HepG2 (cell line): ENCODE data around the gene LAMA5. TPM values are rescaled to one million over a fixed set of nuclear protein-coding genes. Genes with fewer than 3 reads are reported as not detected.

ENCODE experiments used
- ARID4A ChIP-seq: sonication (generic); formaldehyde crosslinking; IDR thresholded peaks from 2 replicates; pipeline ENCODE4 v1.5.0; 2020; ENCODE audit warnings: mild to moderate bottlenecking, missing genetic modification reagents, borderline replicate concordance
- ARNTL ChIP-seq: sonication (generic); formaldehyde crosslinking; IDR thresholded peaks from 2 replicates; pipeline ENCODE4 v1.4.0; 2020; ENCODE audit warnings: mild to moderate bottlenecking, missing genetic modification reagents
- ATF2 ChIP-seq: sonication (generic); formaldehyde crosslinking; IDR thresholded peaks from 2 replicates; pipeline ENCODE4 v1.4.0; 2020; ENCODE audit warnings: missing genetic modification reagents
- BRF2 ChIP-seq: sonication (generic); formaldehyde crosslinking; IDR thresholded peaks from 2 replicates; pipeline ENCODE4 v1.8.1; 2022; ENCODE audit warnings: mild to moderate bottlenecking, missing genetic modification reagents
- CEBPG ChIP-seq: IDR thresholded peaks from 2 replicates; pipeline ENCODE4 v1.6.1; 2016
- HHEX ChIP-seq: IDR thresholded peaks from 2 replicates; pipeline ENCODE4 v1.6.1; 2016; ENCODE audit warnings: control low read depth
- HOXA9 ChIP-seq: sonication (generic); formaldehyde crosslinking; IDR thresholded peaks from 2 replicates; pipeline ENCODE4 v1.8.1; 2022; ENCODE audit warnings: missing genetic modification reagents, mild to moderate bottlenecking, moderate library complexity, borderline replicate concordance
- KDM5B ChIP-seq: sonication (generic); formaldehyde crosslinking; IDR thresholded peaks from 2 replicates; pipeline ENCODE4 v1.4.0; 2020; ENCODE audit warnings: missing genetic modification reagents, mild to moderate bottlenecking, borderline replicate concordance
- MXD3 ChIP-seq: IDR thresholded peaks from 2 replicates; pipeline ENCODE4 v1.6.1; 2016; ENCODE audit warnings: mild to moderate bottlenecking, missing biosample characterization, missing genetic modification reagents
- NFIB ChIP-seq: sonication (generic); formaldehyde crosslinking; IDR thresholded peaks from 2 replicates; pipeline ENCODE4 v1.9.0; 2021; ENCODE audit warnings: missing genetic modification reagents, mild to moderate bottlenecking, borderline replicate concordance
- ZC3H4 ChIP-seq: sonication (generic); formaldehyde crosslinking; IDR thresholded peaks from 2 replicates; pipeline ENCODE4 v1.4.0; 2020; ENCODE audit warnings: missing genetic modification reagents, borderline replicate concordance
- ZMYM3 ChIP-seq: sonication (generic); formaldehyde crosslinking; IDR thresholded peaks from 2 replicates; pipeline ENCODE4 v1.5.1; 2020; ENCODE audit warnings: mild to moderate bottlenecking, missing genetic modification reagents
- ZNF34 ChIP-seq: sonication (generic); formaldehyde crosslinking; IDR thresholded peaks from 2 replicates; pipeline ENCODE4 v1.4.0; 2020; ENCODE audit warnings: mild to moderate bottlenecking, missing genetic modification reagents, borderline replicate concordance
- ZXDC ChIP-seq: sonication (generic); formaldehyde crosslinking; IDR thresholded peaks from 2 replicates; pipeline ENCODE4 v1.5.0; 2020; ENCODE audit warnings: mild to moderate bottlenecking, missing genetic modification reagents
- polyA plus RNA-seq, 8 experiments: library from polyadenylated mRNA; depleted of rRNA in 3 of 8; stranded (reverse) in 7 of 8; unstranded in 1 of 8; fragments of >200 nt; fragmentation: Illumina TruSeq in 4 of 8; extraction: Trizol in 4 of 8; gene quantifications; 2 replicates each; pipeline versions ENCODE4 v1.2.1 to v1.2.3, GENCODE V29; 2011 to 2016; ENCODE audit warnings: low read depth in 4 of 8, missing spikeins in 1 of 8, mixed read lengths in 1 of 8; ENCODE audit not compliant: insufficient read depth in 1 of 8
- total RNA-seq, 5 experiments: library from RNA; depleted of rRNA; stranded (reverse); fragments of >200 nt; fragmentation: Illumina TruSeq; extraction: Trizol; gene quantifications; 2 replicates each; pipeline ENCODE4 v1.2.3, GENCODE V29; 2016; ENCODE audit warnings: low read depth in 1 of 5
- TF ChIP-seq, protein P1 (sequence below): sonication (generic); formaldehyde crosslinking; IDR thresholded peaks from 2 replicates; pipeline ENCODE4 v1.4.0; 2020; ENCODE audit warnings: missing genetic modification reagents

The LAMA5 gene
- total and polyA plus RNA-seq, 2 of the 13 experiments (the other 11 are each of a cell fraction or from before 2014, with no cell fraction given) = 21.0 to 44.7 TPM

GRCh38 chr20:62411479-62412193 is 44.5 kb upstream of the LAMA5 start (continued):
- TF ChIP-seq ZXDC (CRISPR knock-in tag) (peak; percentile 11; the same call in 1 of the 2 replicates), CEBPG (CRISPR knock-in tag) (peak; percentile 35; the same call in 1 of the 2 replicates), ATF2 (CRISPR knock-in tag) (0 out of 2 replicates have a peak, but pooled peaks have one; percentile 58), ZNF34 (CRISPR knock-in tag) (peak; percentile 75; the same call in 1 of the 2 replicates), BRF2 (peak; percentile 87; the same call in 1 of the 2 replicates), ZMYM3 (peak; percentile 47; the same call in 1 of the 2 replicates), ARNTL (0 out of 2 replicates have a peak, but pooled peaks have one; percentile 39), MXD3 (CRISPR knock-in tag) (peak; percentile 61; the same call in 1 of the 2 replicates), ARID4A (CRISPR knock-in tag) (peak; percentile 62), KDM5B (CRISPR knock-in tag) (peak; percentile 72), NFIB (CRISPR knock-in tag) (peak; percentile 50), HOXA9 (CRISPR knock-in tag) (no peak), ZC3H4 (CRISPR knock-in tag) (0 out of 2 replicates have a peak, but pooled peaks have one; percentile 41), HHEX (no peak)
- TF ChIP-seq, protein P1, sequence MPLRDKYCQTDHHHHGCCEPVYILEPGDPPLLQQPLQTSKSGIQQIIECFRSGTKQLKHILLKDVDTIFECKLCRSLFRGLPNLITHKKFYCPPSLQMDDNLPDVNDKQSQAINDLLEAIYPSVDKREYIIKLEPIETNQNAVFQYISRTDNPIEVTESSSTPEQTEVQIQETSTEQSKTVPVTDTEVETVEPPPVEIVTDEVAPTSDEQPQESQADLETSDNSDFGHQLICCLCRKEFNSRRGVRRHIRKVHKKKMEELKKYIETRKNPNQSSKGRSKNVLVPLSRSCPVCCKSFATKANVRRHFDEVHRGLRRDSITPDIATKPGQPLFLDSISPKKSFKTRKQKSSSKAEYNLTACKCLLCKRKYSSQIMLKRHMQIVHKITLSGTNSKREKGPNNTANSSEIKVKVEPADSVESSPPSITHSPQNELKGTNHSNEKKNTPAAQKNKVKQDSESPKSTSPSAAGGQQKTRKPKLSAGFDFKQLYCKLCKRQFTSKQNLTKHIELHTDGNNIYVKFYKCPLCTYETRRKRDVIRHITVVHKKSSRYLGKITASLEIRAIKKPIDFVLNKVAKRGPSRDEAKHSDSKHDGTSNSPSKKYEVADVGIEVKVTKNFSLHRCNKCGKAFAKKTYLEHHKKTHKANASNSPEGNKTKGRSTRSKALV (CRISPR knock-in tag) = no peak; the same call in 1 of the 2 replicates
